ENCODE measurements around the gene PTPRCAP.

GRCh38 chr11:67463186-67463585 is 25.7 kb upstream of the PTPRCAP start:
- TF ChIP-seq ZNF740 (CRISPR knock-in tag; IDR thresholded peaks at IDR 0.05) (no peak), ZNF740 (tag; IDR thresholded peaks at IDR 0.05) (no peak), FOXO4 (CRISPR knock-in tag; IDR thresholded peaks at IDR 0.05) (no peak), MAX (CRISPR knock-in tag; IDR thresholded peaks at IDR 0.05) (no peak), EZH2 (IDR thresholded peaks at IDR 0.05; ENCODE audit: borderline replicate concordance, low read depth, low read length) (no peak), GABPA (tag; conservative IDR thresholded peaks at IDR 0.05; ENCODE audit: low read depth) (no peak), NCOA1 (IDR thresholded peaks at IDR 0.05; ENCODE audit: low read depth) (no peak), ZNF239 (CRISPR knock-in tag; IDR thresholded peaks at IDR 0.05) (no peak), BACH1 (tag; IDR thresholded peaks at IDR 0.05) (no peak), EHMT2 (IDR thresholded peaks at IDR 0.05) (no peak), SP2 (IDR thresholded peaks at IDR 0.05; ENCODE audit: extremely low read depth, low read depth, low read length, poor library complexity, severe bottlenecking) (no peak), ZNF76 (CRISPR knock-in tag; IDR thresholded peaks at IDR 0.05; ENCODE audit: borderline replicate concordance) (no peak)
